ENCODE measurements around the gene OLFM2.

Gene OLFM2

GRCh38 chr19:9863759-9864158 is 72.6 kb downstream of the OLFM2 start:
- Histone ChIP-seq H3K36me3 (ENCODE audit: control insufficient read depth, insufficient read depth, low read length) (no peaks in the 10 kb centered on the region), H3K4me3 (ENCODE audit: low read length) (no peak overlapping the region), H3K9ac (ENCODE audit: low read length) (no peak overlapping the region), H3K27me3 (ENCODE audit: control insufficient read depth, insufficient read depth, low read length) (no peaks in the 10 kb centered on the region), H3K4me1 (ENCODE audit: control insufficient read depth, insufficient read depth, low read length) (no peaks in the 10 kb centered on the region), H3K27ac (ENCODE audit: low read depth, low read length) (no peak overlapping the region)

- H3K27me3 ChIP-seq (ENCODE audit: control insufficient read depth, insufficient read depth, low read length), result no peaks in the 10 kb centered on the region
- H3K9ac ChIP-seq (ENCODE audit: low read length), result no peak overlapping the region
- no peak overlapping the region for H3K4me3 ChIP-seq (ENCODE audit: low read length)
- H3K4me1 ChIP-seq (ENCODE audit: control insufficient read depth, insufficient read depth, low read length), result no peaks in the 10 kb centered on the region
- no peaks in the 10 kb centered on the region for H3K36me3 ChIP-seq (ENCODE audit: control insufficient read depth, insufficient read depth, low read length)
- H3K27ac ChIP-seq (ENCODE audit: low read depth, low read length), result no peak overlapping the region
Measured at GRCh38 chr19:9862938-9863337, 73.4 kb downstream of the OLFM2 start.

- H3K36me3 ChIP-seq (ENCODE audit: control insufficient read depth, insufficient read depth, low read length), result no peaks in the 10 kb centered on the region
- no peaks in the 10 kb centered on the region for H3K4me1 ChIP-seq (ENCODE audit: control insufficient read depth, insufficient read depth, low read length)
- H3K9ac ChIP-seq (ENCODE audit: low read length), result no peak overlapping the region
- H3K27ac ChIP-seq (ENCODE audit: low read depth, low read length), result no peak overlapping the region
- H3K27me3 ChIP-seq (ENCODE audit: control insufficient read depth, insufficient read depth, low read length), result no peaks in the 10 kb centered on the region
- H3K4me3 ChIP-seq (ENCODE audit: low read length), result no peak overlapping the region
Measured at GRCh38 chr19:9861503-9861902, 74.8 kb downstream of the OLFM2 start.

- no peaks in the 10 kb centered on the region for H3K27me3 ChIP-seq (ENCODE audit: control insufficient read depth, insufficient read depth, low read length)
- H3K9ac ChIP-seq (ENCODE audit: low read length), result no peak overlapping the region
- H3K4me1 ChIP-seq (ENCODE audit: control insufficient read depth, insufficient read depth, low read length), result no peaks in the 10 kb centered on the region
- H3K27ac ChIP-seq (ENCODE audit: low read depth, low read length), result no peak overlapping the region
- H3K36me3 ChIP-seq (ENCODE audit: control insufficient read depth, insufficient read depth, low read length), result no peaks in the 10 kb centered on the region
- no peak overlapping the region for H3K4me3 ChIP-seq (ENCODE audit: low read length)
Measured at GRCh38 chr19:9860407-9860806, 75.9 kb downstream of the OLFM2 start.

- no peaks in the 10 kb centered on the region for H3K4me1 ChIP-seq (ENCODE audit: control insufficient read depth, insufficient read depth, low read length)
Measured at GRCh38 chr19:9858766-9859165, 77.5 kb downstream of the OLFM2 start.

GRCh38 chr19:9857920-9858746 is 78.2 kb downstream of the OLFM2 start:
- H3K27ac ChIP-seq (ENCODE audit: low read depth, low read length), result no peak overlapping the region
- H3K36me3 ChIP-seq (ENCODE audit: control insufficient read depth, insufficient read depth, low read length), result no peaks in the 10 kb centered on the region
- H3K4me1 ChIP-seq (ENCODE audit: control insufficient read depth, insufficient read depth, low read length), result no peaks in the 10 kb centered on the region
- no peak overlapping the region for H3K4me3 ChIP-seq (ENCODE audit: low read length)
- H3K9ac ChIP-seq (ENCODE audit: low read length), result no peak overlapping the region
- no peaks in the 10 kb centered on the region for H3K27me3 ChIP-seq (ENCODE audit: control insufficient read depth, insufficient read depth, low read length)

More at GRCh38 chr19:9858766-9859165, 77.5 kb downstream of the OLFM2 start:
- Histone ChIP-seq H3K9ac (ENCODE audit: low read length) (no peak overlapping the region), H3K27me3 (ENCODE audit: control insufficient read depth, insufficient read depth, low read length) (no peaks in the 10 kb centered on the region), H3K27ac (ENCODE audit: low read depth, low read length) (no peak overlapping the region), H3K4me3 (ENCODE audit: low read length) (no peak overlapping the region), H3K36me3 (ENCODE audit: control insufficient read depth, insufficient read depth, low read length) (no peaks in the 10 kb centered on the region)

- Histone ChIP-seq H3K27ac (ENCODE audit: low read depth, low read length) (no peak overlapping the region), H3K9ac (ENCODE audit: low read length) (no peak overlapping the region), H3K4me1 (ENCODE audit: control insufficient read depth, insufficient read depth, low read length) (no peaks in the 10 kb centered on the region), H3K27me3 (ENCODE audit: control insufficient read depth, insufficient read depth, low read length) (no peaks in the 10 kb centered on the region), H3K36me3 (ENCODE audit: control insufficient read depth, insufficient read depth, low read length) (no peaks in the 10 kb centered on the region), H3K4me3 (ENCODE audit: low read length) (no peak overlapping the region)
Measured at GRCh38 chr19:9857076-9857721, 79.1 kb downstream of the OLFM2 start.

- Histone ChIP-seq H3K27ac (ENCODE audit: low read depth, low read length) (no peak overlapping the region), H3K4me1 (ENCODE audit: control insufficient read depth, insufficient read depth, low read length) (no peaks in the 10 kb centered on the region), H3K27me3 (ENCODE audit: control insufficient read depth, insufficient read depth, low read length) (no peaks in the 10 kb centered on the region), H3K4me3 (ENCODE audit: low read length) (no peak overlapping the region), H3K36me3 (ENCODE audit: control insufficient read depth, insufficient read depth, low read length) (no peaks in the 10 kb centered on the region), H3K9ac (ENCODE audit: low read length) (no peak overlapping the region)
Measured at GRCh38 chr19:9856609-9857008, 79.7 kb downstream of the OLFM2 start.

- no peaks in the 10 kb centered on the region for H3K27me3 ChIP-seq (ENCODE audit: control insufficient read depth, insufficient read depth, low read length)
- H3K27ac ChIP-seq (ENCODE audit: low read depth, low read length), result no peak overlapping the region
- H3K36me3 ChIP-seq (ENCODE audit: control insufficient read depth, insufficient read depth, low read length), result no peaks in the 10 kb centered on the region
- no peaks in the 10 kb centered on the region for H3K4me1 ChIP-seq (ENCODE audit: control insufficient read depth, insufficient read depth, low read length)
- H3K4me3 ChIP-seq (ENCODE audit: low read length), result no peak overlapping the region
- no peak overlapping the region for H3K9ac ChIP-seq (ENCODE audit: low read length)
Measured at GRCh38 chr19:9854282-9854846, 82.0 kb downstream of the OLFM2 start.

- no peaks in the 10 kb centered on the region for H3K27me3 ChIP-seq (ENCODE audit: control insufficient read depth, insufficient read depth, low read length)
- peaks cover 15% of the 10 kb centered on the region for H3K36me3 ChIP-seq (ENCODE audit: control insufficient read depth, insufficient read depth, low read length)
- H3K4me1 ChIP-seq (ENCODE audit: control insufficient read depth, insufficient read depth, low read length), result peaks cover 5% of the 10 kb centered on the region
- no peak overlapping the region for H3K4me3 ChIP-seq (ENCODE audit: low read length)
- no peak overlapping the region for H3K27ac ChIP-seq (ENCODE audit: low read depth, low read length)
- H3K9ac ChIP-seq (ENCODE audit: low read length), result no peak overlapping the region
Measured at GRCh38 chr19:9850235-9850959, 85.9 kb downstream of the OLFM2 start.

- Histone ChIP-seq H3K9ac (ENCODE audit: low read length) (no peak overlapping the region), H3K4me1 (ENCODE audit: control insufficient read depth, insufficient read depth, low read length) (peaks cover 5% of the 10 kb centered on the region), H3K4me3 (ENCODE audit: low read length) (no peak overlapping the region), H3K36me3 (ENCODE audit: control insufficient read depth, insufficient read depth, low read length) (peaks cover 15% of the 10 kb centered on the region), H3K27ac (ENCODE audit: low read depth, low read length) (no peak overlapping the region), H3K27me3 (ENCODE audit: control insufficient read depth, insufficient read depth, low read length) (no peaks in the 10 kb centered on the region)
Measured at GRCh38 chr19:9849791-9850190, 86.5 kb downstream of the OLFM2 start.

GRCh38 chr19:9848762-9849161 is 87.6 kb downstream of the OLFM2 start:
- peaks cover 21% of the 10 kb centered on the region for H3K36me3 ChIP-seq (ENCODE audit: control insufficient read depth, insufficient read depth, low read length)
- H3K27ac ChIP-seq (ENCODE audit: low read depth, low read length), result no peak overlapping the region
- no peaks in the 10 kb centered on the region for H3K27me3 ChIP-seq (ENCODE audit: control insufficient read depth, insufficient read depth, low read length)

More at GRCh38 chr19:9848762-9849161, 87.6 kb downstream of the OLFM2 start:
- Histone ChIP-seq H3K4me1 (ENCODE audit: control insufficient read depth, insufficient read depth, low read length) (peaks cover 5% of the 10 kb centered on the region), H3K4me3 (ENCODE audit: low read length) (no peak overlapping the region), H3K9ac (ENCODE audit: low read length) (no peak overlapping the region)

All from rectal smooth muscle tissue (tissue), 1 donor.